Prostate gland (tissue), 2 donors: ENCODE results near the gene CENPN. TPM values are rescaled to one million over a fixed set of nuclear protein-coding genes. Genes with fewer than 3 reads are reported as not detected.

Experiments used
- DNase-seq: peaks from one replicate; pipeline ENCODE4 v3.0.0-alpha.2; 2019; ENCODE audit warnings: low spot score
- H3K27ac ChIP-seq, 2 donors: fragments of 200-600 bp; sonication (generic); 2 replicates each; pipeline ENCODE4 v1.5.1; 2017 to 2019
- H3K27me3 ChIP-seq: fragments of 200-600 bp; sonication (generic); replicated peaks from 2 replicates; pipeline ENCODE4 v1.5.1; 2019; ENCODE audit not compliant: insufficient read depth
- H3K36me3 ChIP-seq, 2 donors: fragments of 200-600 bp; sonication (generic); 1 replicate in 1 of 2; 2 replicates in 1 of 2; pipeline versions ENCODE4 v1.5.1 to v1.8.1; 2017 to 2019
- H3K4me1 ChIP-seq: fragments of 200-600 bp; sonication (generic); replicated peaks from 2 replicates; pipeline ENCODE4 v1.5.1; 2019
- H3K4me3 ChIP-seq, 2 donors: fragments of 200-600 bp; sonication (generic); 2 replicates each; pipeline ENCODE4 v1.5.1; 2017 to 2019
- H3K9me3 ChIP-seq: fragments of 200-600 bp; sonication (generic); 2 replicates; pipeline ENCODE4 v1.5.1; 2017
- POLR2A ChIP-seq: fragments of 450-650 bp; IDR thresholded peaks from one replicate; pipeline ENCODE4 v1.6.1; 2016; ENCODE audit warnings: antibody characterized with exemption, mild to moderate bottlenecking
- POLR2AphosphoS5 ChIP-seq: sonication (generic); formaldehyde crosslinking; IDR thresholded peaks from one replicate; pipeline ENCODE4 v1.6.1; 2017; ENCODE audit warnings: antibody characterized with exemption
- WGBS: methylation state at CpG from one replicate; pipeline ENCODE4 v1.1.5; 2018; 5-methylcytosine and 5-hydroxymethylcytosine counted together
- intact Hi-C: fragments of 100-400 bp; cut with DNase I; formaldehyde crosslinking; loops from one replicate; pipeline ENCODE4 v1.14.2; 2022
- total RNA-seq, 2 donors: library from RNA; depleted of rRNA; stranded (reverse); fragments of >200 nt; gene quantifications; one replicate each; pipeline ENCODE4 v1.1.0, GENCODE V29; 2016
- TF ChIP-seq, protein P1 (sequence below), 4 experiments: fragments of 200-600 bp in 2 of 4; fragments of 450-650 bp in 2 of 4; sonication (generic) in 2 of 4; IDR thresholded peaks; 1 replicate in 3 of 4; 2 replicates in 1 of 4; pipeline ENCODE4 v1.5.1; 2016 to 2019; ENCODE audit warnings: antibody characterized with exemption in 4 of 4, mild to moderate bottlenecking in 2 of 4, moderate library complexity in 2 of 4

Gene CENPN
- total RNA-seq, 2 donors from 2014 or later, result 40.6 to 103 TPM

DNA sequence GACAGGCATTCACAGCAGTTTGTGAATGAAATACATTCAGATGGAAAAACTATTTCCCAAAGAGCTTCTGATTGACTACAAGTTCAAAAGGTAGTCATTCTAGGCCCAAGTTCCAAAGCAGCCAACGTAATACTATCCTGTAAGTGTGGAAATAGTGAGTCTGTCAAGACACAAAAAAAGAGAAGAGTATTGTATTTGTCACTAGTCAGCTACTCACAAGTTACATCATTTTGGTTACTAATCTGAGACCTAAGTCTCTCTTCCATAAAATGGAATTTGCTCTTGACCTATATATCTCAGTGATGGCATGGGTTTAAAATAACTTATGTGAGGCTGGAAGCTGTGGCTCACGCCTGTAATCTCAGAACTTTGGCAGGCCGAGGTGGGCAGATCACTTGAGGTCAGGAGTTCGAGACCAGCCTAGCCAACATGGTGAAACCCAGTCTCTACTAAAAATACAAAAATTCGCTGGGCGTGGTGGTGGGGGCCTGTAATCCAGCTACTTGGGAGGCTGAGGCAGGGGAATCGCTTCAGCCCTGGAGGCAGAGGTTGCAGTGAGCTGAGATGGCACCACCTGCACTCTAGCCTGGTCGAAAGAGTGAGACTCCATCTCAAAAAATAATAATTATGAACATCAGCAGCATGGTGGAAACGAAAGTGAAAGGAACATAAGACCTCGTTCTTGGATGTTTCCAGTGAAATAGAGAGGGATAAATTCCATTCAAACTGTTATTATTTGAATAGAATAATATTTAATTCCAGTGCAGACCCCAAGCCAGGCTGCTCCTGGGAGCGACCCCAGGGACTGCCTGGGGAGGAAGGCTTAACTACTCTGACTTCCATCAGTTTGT is 3.2 kb upstream of the CENPN start:
- Histone ChIP-seq H3K36me3 (no peaks in the 10 kb centered on the region), H3K4me3 (peak overlapping the region in 1 of 2 donors; percentile 6), H3K4me1 (peaks cover 11% of the 10 kb centered on the region), H3K27me3 (no peaks in the 10 kb centered on the region), H3K9me3 (no peaks in the 10 kb centered on the region), H3K27ac (peak overlapping the region; percentile 57 to 63)
- TF ChIP-seq, protein P1, sequence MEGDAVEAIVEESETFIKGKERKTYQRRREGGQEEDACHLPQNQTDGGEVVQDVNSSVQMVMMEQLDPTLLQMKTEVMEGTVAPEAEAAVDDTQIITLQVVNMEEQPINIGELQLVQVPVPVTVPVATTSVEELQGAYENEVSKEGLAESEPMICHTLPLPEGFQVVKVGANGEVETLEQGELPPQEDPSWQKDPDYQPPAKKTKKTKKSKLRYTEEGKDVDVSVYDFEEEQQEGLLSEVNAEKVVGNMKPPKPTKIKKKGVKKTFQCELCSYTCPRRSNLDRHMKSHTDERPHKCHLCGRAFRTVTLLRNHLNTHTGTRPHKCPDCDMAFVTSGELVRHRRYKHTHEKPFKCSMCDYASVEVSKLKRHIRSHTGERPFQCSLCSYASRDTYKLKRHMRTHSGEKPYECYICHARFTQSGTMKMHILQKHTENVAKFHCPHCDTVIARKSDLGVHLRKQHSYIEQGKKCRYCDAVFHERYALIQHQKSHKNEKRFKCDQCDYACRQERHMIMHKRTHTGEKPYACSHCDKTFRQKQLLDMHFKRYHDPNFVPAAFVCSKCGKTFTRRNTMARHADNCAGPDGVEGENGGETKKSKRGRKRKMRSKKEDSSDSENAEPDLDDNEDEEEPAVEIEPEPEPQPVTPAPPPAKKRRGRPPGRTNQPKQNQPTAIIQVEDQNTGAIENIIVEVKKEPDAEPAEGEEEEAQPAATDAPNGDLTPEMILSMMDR (IDR thresholded peaks at IDR 0.05), result no peak
- intact Hi-C loops, result loop anchor here (10.0 kb wide), 1 partner anchor 71 kb away; the partner anchor contains the start of gene C16orf46
- 75% methylated on average over 11 of the region's 11 CpGs for WGBS
- no peak for DNase-seq

DNA sequence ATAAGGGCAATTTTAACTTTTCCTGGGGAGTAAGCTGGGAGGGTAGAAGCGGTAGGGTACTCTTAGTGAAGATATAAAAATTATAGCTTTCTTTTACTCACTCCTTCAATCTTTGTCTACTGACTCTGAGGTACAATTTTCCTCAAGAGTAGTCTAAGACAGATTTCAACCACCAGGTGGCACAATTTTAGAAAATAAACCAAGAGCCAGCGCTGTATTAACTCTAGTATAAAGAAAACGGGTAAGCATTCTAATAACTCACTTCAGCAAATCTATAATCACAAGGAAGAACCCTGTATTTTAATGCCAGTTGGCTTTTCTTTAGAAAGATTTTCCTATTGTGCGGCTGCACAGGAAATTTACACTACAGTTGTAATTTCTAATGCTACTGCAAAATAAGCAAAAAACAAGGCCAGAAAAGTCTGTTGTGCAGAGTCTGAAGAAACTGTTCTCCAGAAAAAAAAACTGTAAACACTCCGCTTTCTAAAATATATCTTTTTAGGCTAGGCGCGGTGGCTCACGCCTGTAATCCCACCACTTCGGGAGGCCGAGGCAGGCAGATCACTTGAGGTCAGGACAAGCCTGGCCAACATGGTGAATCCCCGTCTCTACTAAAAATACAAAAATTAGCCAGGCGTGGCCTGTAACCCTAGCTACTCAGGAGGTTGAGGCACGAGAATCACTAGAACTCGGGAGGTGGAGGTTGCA is 2.2 kb upstream of the CENPN start:
- peaks cover 11% of the 10 kb centered on the region for H3K4me1 ChIP-seq
- peak overlapping the region in 1 of 2 donors; percentile 6 for H3K4me3 ChIP-seq
- peak overlapping the region; percentile 57 to 63 for H3K27ac ChIP-seq
- WGBS, result 60% methylated on average over 14 of the region's 14 CpGs
- intact Hi-C loops, result loop anchor here (10.0 kb wide), 1 partner anchor 70 kb away; the partner anchor contains the start of gene C16orf46
- no peaks in the 10 kb centered on the region for H3K36me3 ChIP-seq
- no peaks in the 10 kb centered on the region for H3K27me3 ChIP-seq
- no peaks in the 10 kb centered on the region for H3K9me3 ChIP-seq
- DNase-seq, result peak; percentile 56
- TF ChIP-seq POLR2A, result no peak
- TF ChIP-seq POLR2AphosphoS5, result peak; percentile 16
- TF ChIP-seq, protein P1 (IDR thresholded peaks at IDR 0.05), result peak in 3 of 4 experiments; percentile 74 to 82 (median 76)

DNA sequence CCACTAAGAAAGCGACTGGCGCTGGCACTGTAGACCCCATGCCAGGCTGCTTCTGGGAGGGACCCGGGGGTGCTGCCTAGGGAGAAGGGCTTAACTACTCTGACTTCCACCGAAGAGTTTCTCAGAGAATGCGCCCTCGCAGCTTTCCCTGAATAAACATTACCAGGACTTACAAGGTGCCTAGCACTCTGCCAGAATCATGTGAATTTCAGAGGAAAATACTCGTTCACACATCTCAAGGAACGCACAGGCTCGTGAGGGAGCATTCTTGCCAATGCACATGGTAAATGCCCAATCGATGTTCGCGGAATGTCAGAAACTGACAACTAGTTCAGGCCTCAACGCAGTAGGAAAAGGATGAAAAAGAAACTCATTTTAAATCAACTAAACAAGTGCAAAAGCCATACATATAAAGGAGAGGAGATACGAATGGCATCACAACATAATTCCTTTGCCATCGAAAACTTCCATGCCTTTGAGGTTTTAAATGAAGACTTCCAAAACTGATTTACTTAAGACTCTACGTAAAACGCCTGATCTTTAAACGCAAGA is 1.3 kb upstream of the CENPN start:
- intact Hi-C loops, result loop anchor here (2.0 to 10.0 kb wide), 2 partner anchors 69 to 91 kb away; partner anchors contain the start of genes C16orf46 and GCSH
- DNase-seq, result no peak
- peaks cover 11% of the 10 kb centered on the region for H3K4me1 ChIP-seq
- WGBS, result 24% methylated on average over 18 of the region's 18 CpGs
- no peaks in the 10 kb centered on the region for H3K36me3 ChIP-seq
- peak overlapping the region; percentile 86 to 99 for H3K4me3 ChIP-seq
- peak overlapping the region; percentile 98 to 99 for H3K27ac ChIP-seq
- no peaks in the 10 kb centered on the region for H3K27me3 ChIP-seq
- H3K9me3 ChIP-seq, result no peaks in the 10 kb centered on the region
- no peak for TF ChIP-seq POLR2A
- TF ChIP-seq POLR2AphosphoS5, result no peak
- TF ChIP-seq, protein P1 (IDR thresholded peaks at IDR 0.05), result no peak

DNA sequence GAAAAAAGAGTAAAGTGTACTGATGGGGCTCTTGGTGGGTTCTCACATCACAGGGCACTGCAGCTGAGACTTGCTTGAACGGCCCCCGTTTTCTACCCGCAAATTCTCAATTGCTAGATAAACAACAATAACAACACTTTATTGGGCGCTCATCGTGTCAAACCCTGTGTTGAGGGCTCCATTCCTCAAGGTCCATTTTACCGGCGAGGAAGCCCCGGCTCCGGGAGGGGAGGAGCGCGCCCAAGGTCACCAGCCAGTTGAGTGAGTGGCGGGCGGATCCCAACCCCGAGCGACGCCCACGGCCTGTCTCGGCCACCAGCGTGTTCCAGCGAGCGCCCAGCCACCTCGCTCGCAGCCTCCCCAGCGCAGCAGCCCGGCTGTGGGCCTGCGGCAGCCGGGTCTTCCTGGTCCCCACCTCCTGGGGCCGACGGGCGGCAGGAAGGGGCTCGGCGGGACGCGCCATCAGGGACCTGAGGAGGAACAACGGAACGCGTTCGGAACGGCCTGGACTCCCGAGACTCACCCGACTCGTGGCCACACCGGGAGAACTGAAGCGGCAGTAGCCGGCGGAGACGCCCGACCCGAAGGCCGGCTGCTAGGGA is 702 bp upstream of the CENPN start:
- no peaks in the 10 kb centered on the region for H3K9me3 ChIP-seq
- intact Hi-C loops, result loop anchor here (2.0 to 10.0 kb wide), 2 partner anchors 68 to 90 kb away; partner anchors contain the start of genes C16orf46 and GCSH
- peak overlapping the region; percentile 86 to 99 for H3K4me3 ChIP-seq
- no peaks in the 10 kb centered on the region for H3K36me3 ChIP-seq
- H3K27me3 ChIP-seq, result no peaks in the 10 kb centered on the region
- TF ChIP-seq POLR2A, result no peak
- no peak for TF ChIP-seq POLR2AphosphoS5
- TF ChIP-seq, protein P1 (IDR thresholded peaks at IDR 0.05), result no peak
- peak; percentile 61 for DNase-seq
- H3K4me1 ChIP-seq, result peaks cover 11% of the 10 kb centered on the region
- 0% methylated on average over 41 of the region's 50 CpGs for WGBS
- peak overlapping the region; percentile 98 to 99 for H3K27ac ChIP-seq
